HG02610 (cell line): ENCODE data around the gene TENM3.
"Not testable (repeated sequence)": the region's sequence is repeated elsewhere in the genome, so short reads cannot be mapped to it uniquely, and the experiment has no call there.

Experiments used
- ATAC-seq: cut with Tn5 transposase; IDR thresholded peaks from one replicate; pipeline ENCODE4 v1.9.1; 2021; ENCODE audit warnings: mild to moderate bottlenecking, moderate library complexity; ENCODE audit not compliant: unreplicated experiment

TENM3 gene

DNA sequence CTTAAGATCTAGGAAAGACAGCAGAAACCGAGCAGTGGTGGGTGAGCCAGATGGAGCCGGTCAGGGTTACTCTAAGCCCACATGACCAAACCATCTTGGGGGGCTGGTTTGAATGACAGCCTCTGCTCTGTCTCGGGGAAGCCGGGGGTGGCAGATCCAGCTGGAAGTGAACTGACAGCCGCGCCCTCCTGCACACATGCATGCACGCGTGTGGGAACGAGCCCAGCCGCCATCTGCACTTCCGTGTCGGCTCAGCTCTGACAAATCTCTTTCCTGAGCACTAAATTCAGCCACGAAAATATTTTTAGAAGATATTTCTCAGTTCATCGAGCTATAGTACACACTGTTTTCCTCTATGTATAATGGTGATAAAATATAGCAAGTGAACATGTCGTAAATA is 558.4 kb downstream of the TENM3 start:
- ATAC-seq = no peak

DNA sequence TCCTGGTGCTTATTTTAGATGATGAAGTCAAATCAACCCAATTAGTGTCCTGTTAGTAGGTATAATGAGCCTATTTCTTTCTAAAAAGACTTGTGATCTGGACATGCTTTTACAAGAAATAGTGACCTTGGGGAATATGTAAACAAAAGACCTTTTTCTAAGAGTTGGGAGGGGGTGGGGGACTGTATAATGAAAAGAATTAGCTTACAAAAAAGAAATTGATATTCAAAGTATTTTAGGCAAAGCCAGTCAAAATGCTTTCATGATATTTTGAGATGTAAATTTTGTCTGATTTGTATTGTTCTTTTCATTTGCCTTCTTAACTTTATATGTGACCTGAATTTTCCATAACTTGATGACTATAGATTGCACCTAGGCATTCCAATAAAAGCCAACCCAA is 559.4 kb downstream of the TENM3 start:
- no peak for ATAC-seq

DNA sequence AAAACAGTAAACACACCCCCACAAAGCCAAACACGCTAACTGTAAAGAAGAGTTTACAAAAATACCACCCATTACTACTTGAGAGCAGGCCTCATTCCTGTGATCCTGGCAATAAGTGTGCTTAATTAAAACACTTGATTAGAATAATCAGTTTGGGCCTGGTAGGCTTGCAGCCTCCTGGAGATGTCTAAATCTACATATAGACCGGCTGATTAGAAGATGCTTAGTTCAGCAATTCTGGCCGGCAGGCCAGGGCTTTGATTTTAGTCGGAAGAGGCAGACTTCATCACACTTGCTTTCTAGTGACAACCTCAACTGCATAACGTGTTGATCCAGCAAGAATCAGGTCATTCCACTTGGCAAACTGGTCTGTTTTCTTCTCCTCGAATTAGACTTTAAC is 560.0 kb downstream of the TENM3 start:
- no peak for ATAC-seq

DNA sequence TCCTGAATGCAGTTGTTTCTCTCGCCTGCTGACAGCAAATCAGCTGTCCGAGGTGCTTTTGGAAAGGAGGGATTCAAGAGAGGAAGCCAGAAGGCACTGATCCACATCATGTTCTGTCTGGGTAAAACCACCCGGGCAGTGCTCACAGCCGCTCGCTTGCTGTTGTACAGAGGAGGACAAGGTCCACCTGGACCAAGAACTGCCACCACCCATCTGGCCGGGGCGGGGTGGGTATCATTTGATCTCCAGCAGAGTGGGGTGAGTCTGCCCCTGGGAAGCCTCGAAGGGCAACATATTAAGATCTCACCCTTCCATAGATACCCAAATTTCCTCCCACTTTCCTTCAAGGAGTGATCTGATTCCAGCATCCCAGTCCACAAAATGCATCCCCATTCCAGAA is 560.9 kb downstream of the TENM3 start:
- no peak for ATAC-seq

DNA sequence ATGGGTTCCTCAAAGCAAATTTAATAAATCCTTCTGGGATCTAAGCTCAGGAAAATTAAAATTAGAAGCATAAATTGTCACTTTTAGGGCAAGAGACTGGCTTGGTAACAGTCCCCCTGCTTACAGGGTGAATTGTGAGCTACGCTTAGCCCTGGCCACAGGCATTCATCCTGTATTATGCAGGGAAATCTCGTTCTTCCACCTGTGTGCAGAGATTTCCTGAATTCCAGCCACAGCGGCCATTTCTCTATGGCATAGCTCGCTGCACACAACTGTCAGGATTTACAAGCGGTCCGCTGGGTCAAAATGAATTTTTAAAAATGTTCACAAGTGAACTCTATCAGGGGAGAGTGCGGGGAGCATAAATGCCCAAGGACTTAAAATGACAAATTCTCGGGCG is 562.1 kb downstream of the TENM3 start:
- no peak for ATAC-seq

DNA sequence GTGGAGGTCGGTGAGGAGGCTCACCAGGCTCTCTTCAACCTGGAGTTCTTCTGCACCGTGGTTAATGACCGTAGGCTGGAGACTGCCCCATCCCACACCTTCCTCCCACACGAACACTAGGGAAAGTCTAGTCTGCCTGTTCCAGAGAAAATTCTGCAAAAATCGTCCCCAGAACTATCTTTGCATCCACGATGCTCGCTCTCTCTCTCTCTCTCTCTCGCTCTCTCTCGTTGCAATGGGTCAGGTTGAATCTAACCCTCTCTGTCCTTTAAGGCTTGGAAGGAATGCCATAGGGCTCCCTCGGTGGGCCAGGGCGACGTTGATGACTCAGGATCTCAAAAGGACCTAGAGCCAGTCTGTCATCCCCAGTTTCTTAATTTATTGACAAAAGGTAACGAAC is 562.5 kb downstream of the TENM3 start:
- ATAC-seq = no peak

DNA sequence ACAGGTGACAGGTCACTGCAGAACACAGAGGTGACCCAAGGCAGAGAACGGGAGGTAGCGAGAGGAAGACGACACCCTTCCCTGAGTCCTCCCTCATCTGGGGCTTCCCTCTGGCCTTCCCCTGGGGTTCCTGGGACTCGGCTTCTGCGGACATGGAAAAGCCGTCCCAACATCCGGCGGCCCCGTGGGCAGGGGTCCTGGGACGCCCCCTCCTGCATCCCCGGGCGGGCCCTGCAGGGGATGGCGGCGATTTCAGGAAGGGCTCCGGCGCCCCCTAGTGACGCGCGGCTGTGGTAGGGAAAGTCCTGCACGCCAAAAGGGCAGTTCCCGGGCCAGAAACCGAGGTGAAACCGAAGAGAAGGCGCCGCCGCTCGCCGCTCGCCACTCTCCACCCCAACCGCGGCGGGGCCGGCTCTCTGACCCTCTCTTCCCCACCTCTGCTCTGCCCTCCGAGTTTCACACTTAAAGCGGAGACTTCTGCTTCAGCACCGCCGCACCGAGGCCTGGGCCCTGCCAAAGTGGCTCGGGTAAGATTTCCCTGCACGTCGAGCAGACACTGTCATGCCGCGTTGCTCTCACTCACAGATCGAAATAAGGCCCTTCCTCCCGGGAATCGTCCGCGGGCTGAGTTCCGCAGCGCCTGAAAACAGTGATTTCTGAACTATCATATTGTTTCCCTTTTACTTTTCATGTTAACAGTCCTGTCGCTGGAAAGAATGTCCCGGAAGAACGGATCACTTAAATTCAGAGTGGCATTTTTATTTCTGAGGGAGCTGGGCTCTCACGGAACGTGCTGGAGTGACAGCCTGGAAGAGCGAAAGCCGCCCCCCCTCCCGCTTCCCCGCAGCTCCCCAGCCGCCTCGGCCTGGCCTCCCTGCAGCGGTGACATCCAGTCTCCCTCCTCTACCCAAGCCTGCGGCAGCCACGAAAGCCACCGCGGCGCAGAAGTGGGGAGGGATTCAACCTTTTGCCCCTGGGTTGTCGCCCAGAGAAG is 563.4 kb downstream of the TENM3 start:
- peak; percentile 78 for ATAC-seq

DNA sequence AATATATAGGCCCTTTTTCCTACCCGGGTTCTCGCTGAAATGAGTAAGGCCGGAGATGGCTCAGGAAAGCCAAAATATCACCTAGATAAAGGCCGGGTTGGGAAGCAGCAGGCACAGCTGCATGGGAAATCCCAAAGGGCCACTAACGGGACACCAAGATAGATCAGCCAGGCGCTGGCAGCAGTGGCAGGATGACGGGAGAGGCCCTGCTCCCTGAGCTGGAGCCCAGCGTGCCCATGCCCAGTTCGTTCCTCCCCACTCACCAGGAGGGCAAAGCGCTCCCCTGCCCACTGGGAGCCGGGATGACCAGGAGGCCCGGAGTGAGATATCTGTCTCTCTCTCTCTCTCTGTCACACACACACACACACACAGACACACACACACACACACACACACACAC is 564.1 kb downstream of the TENM3 start:
- no peak for ATAC-seq

DNA sequence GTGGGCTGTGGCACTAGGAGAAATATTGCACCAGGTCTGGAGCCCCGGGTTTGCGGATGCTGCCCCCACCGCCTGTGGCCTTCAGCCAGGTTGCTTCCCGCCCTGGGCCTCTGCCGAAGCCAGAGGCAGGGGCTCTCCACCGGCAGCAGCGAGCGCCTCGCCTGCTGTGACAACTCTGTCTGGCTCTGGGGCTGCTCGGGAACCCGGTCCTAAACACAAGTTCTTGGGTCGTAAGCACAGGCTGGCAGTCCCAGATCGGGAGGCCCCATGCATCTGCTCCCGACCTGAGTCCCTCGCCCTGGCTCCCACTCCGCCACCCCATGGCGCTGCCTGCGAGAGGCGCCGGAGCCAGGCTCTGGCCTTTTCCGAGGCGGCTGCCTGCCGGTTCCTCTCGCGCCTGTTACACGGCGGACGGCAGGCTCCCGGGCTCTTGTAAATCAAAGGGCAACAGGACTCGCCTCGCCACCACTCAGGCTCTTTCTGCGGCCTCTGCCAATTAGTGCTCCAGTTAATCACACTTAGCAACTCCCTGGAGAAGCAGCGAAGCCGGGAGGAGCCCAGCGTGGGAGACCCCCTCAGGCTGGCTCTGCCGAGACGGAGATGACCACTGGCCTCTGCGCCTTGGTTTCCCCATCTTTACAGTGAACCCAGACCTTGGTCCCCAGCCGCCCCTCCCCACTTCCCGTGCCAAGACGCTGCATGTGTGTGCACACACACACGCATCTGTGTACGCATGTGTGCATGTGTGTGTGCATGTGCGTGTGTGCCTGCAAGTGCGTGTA is 564.8 kb downstream of the TENM3 start:
- no peak for ATAC-seq

DNA sequence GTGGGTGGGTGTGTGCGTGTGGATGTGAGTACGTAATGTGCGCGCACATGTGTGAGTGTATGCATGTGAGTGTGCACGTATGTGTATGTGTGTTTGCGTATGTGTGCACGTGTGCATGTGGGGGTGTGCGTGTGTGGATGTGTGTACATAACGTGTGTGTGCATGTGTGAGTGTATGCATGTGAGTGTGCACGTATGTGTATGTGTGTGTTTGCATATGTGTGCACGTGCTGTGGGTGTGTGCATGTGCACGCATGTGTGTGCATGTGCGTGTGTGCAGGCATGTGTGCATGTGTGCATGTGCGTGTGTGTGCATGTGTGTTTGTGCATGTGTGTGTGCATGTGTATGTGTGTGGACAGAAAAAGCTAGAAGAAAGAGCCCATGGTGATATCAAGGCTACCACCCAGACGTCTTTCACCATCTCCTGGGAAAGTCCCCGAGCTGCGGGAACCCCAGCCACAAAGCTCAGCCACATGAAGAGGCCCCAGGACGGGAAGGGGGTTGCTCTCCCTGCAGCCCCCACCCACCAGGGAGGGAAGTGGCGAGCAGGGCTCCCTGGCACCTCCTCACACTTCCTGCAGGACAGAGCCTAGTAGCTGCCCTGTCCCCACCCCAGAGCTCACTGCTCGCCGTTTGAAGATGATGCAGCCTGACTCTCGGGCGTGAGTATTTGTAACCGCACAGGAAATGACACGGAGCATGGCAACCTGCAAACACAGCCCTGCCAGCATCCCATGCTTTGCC is 565.6 kb downstream of the TENM3 start:
- ATAC-seq = peak; percentile 74

DNA sequence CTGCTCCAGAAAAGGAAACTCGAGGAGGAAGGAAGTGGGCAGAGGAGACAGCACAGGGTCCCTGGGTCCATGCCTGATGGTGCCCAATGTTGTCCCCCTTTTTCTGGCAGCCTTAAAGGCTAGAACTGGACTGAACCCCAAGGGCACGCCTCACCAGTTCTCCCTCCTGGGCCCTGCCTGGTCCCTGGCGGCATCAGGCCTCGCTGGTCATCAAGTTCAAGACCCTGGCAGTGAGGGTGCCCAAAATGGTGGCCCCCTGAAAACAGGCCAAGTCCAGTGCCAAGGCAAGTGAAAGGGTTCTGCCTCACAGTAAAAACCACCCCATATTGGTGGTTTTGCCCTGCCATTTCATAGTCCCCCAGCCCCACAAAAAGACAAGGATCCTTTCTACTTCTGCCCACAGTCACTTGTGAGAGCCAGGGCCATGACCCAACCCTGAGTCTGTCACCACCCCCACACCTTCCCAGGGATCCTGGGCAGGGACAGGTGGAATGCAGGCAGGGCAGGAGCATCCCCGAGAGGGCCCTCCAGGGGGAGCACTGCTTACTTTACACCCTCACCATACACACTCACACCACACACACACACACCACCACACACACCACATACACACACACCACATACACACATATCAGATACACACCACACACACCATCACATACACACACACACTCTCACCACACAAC is 566.4 kb downstream of the TENM3 start:
- peak; percentile 12 for ATAC-seq

DNA sequence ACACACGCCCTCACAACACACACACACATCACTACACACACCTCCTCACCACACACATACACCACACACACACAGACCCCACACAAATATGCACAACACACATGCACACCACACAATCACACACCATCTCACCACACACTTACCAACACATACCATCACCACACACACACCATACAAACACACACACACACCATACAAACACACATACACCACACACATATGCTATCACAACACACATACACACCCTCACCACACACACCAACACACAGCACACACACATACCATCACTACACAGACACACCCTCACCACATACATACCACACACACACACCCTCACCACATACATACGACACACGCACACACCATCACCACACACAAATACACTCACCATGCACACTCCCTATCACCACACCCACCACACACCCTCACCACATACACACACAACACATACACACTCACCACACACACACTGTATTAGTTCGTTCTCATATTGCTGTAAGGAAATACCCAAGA is 567.0 kb downstream of the TENM3 start:
- no peak for ATAC-seq

DNA sequence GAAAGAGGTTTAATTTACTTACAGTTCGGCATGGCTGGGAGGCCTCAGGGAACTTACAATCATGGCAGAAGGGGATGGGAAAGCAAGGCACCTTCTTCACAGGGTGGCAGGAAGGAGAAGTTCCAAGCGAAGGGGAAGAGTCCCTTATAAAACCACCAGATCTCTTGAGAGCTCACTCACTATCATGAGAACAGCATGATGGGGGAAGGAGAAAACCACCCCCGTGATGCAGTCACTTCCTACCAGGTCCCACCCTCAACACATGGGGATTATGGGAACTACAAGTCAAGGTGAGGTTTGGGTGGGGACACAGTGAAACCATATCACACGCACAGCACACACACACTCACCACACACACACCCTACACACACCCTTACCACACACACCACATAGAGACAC is 569.7 kb downstream of the TENM3 start:
- no peak for ATAC-seq

DNA sequence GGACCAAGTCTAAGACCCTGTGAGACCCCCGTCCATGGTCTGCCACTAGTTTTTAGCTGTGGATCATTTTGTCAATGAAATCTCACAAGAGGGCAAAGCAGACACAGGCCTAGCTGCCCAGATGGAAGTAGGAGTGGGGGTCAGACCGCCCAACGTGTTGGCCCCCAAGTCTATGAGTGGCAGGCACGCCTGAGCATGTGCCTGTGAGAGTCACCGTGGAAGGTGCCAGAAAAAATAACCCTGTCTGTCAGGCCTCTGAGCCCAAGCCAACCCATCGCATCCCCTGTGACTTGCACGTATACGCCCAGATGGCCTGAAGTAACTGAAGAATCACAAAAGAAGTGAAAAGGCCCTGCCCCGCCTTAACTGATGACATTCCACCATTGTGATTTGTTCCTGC is 570.9 kb downstream of the TENM3 start:
- not testable (repeated sequence) for ATAC-seq

DNA sequence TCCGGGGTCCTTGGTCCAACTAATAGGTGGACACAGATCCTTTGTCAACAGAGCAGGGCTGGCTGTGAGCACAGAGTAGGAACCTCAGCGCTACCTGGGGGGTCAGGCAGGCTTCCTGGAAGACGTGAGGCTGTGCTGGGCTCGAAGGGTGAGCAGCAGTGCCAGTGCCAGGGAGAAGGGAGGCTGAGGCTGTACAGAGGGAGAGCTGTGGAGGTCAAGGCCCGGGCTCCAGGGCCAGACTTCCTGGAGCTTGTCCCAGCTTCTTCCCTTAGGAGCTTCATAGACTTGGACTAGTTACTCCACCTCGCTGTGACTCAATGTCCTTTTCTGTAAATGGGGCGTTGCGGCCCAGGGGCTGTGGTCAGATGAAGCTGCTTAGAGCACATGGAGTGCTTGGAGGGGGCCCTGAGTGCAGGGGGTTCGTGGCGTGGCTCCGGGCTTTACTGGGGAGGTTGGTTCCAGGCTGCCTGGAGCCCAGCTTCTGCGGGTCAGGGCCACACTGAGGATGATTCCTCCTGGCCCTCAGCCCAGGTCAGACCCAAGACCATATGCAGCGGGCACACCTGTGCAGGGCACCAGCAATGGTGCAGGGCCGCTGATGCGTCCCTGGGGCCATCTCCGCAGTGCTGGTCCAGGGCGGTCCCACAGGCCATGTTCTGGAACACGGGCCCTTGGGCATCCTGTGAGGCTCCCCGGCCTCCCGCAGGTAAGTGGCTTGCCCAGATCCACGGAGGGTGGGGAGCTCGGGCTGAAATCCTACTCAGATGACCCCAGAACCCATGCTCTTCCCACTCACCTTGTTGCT is 575.9 kb downstream of the TENM3 start:
- no peak for ATAC-seq

DNA sequence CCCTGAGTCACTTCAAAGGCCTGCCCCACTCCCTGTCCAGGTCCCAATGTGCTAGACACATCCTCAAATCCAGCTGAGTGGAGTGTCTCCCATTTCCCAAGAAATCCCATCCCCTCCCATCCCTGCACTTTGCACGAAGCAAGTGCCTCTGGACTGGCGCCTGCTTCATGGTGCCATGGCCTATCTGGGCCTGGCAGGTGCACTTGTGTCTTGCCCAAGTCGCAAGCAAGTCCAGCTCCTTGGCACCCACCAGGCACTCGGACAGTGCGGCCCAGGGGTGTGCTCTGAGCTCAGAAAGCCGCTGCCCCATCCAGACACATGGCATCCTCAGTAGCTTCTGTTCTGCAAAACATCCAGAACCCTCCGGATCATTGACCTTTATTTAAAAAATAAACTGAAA is 576.5 kb downstream of the TENM3 start:
- ATAC-seq = no peak

DNA sequence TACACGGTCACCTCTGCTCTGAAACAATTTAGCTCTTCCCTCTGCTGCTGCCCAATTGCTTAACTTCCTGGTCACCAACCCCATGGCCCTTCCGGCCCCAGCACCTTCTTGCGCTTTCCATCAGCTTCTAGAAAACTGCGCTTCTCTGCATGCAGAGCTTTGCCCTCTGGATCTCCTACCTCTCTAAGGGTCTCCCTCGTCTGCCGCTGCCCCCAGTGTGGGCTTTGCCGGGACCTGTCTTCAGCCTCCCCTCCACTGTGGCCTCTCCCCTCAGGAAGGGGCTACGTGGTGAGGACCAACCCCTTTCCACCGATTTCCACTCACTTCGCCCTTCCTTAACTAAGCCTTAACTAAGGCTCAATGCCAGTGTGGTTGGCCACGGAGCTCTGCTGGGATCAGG is 579.4 kb downstream of the TENM3 start:
- ATAC-seq = no peak

DNA sequence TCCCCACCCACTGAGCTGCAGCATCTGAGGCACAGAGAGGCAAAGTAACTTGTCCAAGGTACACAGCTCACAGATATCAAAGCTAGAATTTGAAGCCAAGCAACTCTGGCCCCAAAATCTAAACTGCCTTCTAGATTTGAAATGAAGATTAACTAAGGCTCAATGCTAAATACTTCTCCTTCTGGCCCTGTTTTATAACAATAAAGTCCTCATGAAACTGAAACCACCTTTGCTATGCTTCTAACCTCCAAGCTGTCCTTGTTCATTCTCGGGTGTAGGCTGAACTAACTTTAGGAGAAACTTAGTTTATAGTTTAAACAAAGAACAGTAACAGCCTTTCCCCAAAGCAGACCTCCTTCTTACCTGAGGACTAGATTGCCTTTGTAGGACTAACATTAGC is 580.4 kb downstream of the TENM3 start:
- peak; percentile 44 for ATAC-seq

DNA sequence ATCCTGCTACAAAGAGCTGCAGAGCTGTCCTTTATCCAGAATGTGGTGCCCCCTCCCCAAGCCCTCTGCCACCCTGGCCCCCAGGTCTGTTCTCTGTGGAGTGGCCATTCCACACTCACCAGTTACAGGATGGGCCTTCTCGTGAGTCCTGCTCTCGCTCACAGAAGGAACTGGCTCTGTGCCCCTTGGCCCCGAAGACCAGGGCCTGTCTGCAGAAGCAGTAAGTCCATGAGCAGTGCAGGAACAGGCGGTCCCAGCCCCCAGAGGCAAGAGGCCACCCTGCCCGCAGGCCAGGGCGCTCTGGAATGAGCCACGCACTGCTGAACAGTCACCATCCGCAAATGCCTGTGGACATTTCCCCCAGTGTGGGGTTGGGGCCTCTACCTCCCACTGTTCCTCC is 581.8 kb downstream of the TENM3 start:
- ATAC-seq = no peak

DNA sequence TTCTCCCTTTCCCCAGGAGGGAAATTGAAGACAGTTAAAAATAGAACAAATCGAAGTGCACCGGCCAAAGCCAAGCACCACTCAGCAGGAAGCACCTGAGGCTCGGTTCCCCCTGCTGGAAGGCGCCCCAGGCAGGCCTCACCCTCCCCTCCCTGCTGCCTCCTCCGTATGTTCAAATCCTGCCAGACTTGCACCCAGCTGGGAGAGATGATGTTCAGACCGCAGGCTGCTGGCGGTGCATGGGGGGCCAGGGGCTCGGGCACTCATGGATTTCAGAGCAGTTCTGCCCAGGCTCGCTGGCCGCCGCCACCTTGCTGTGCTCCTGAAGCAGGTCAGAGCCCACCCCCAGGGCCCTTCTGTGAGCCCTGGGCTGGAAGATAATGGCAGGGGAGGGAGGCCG is 582.6 kb downstream of the TENM3 start:
- ATAC-seq = no peak
